ENCODE measurements around the gene OTOG.

OTOG gene

DNA sequence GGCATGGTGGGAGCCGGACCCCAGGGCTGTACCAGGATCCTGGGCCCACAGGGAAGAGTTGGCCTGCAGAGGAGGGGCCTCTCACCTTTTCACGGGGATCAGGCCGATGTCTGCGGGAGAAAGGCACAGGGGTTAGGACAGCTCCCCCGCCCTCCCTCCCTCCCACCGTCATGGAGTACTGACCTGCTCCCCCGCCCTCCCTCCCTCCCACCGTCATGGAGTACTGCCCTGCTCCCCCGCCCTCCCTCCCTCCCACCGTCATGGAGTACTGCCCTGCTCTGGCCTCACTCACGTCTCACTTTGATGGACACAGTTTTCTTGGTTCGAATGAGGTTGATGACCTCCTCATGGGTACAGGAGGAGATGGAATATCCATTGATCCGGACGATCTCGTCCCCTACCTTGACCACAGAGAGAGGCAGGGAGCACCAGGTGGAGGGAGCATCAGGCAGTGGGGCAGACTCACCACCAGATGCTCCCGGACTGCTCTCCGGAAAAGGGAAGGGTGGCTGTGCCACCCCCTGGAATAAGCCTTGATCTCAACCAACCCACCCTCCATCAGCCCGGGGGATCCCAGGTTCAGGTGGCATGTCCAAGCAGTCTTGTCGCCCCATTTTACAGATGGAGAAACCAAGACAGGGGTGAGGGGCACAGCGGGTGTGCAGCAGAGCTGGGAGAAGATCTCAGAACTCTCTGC lies 20.0 kb upstream of the OTOG start:
- DNase-seq (ENCODE audit: low read depth) = no peak
- no peak overlapping the region for H3K4me3 ChIP-seq (ENCODE audit: low read length)
- no peak for TF ChIP-seq CTCF (IDR thresholded peaks at IDR 0.05; ENCODE audit: insufficient read depth, low read depth, low read length, missing control alignments)

GRCh38 chr11:17527628-17527995 lies 19.4 kb upstream of the OTOG start:
- no peak for TF ChIP-seq CTCF (IDR thresholded peaks at IDR 0.05; ENCODE audit: insufficient read depth, low read depth, low read length, missing control alignments)
- DNase-seq (ENCODE audit: low read depth) = no peak
- H3K4me3 ChIP-seq (ENCODE audit: low read length) = no peak overlapping the region

- peak; percentile 75 for TF ChIP-seq CTCF (IDR thresholded peaks at IDR 0.05; ENCODE audit: insufficient read depth, low read depth, low read length, missing control alignments)
- no peak overlapping the region for H3K4me3 ChIP-seq (ENCODE audit: low read length)
- peak; percentile 49 for DNase-seq (ENCODE audit: low read depth)
Measured at GRCh38 chr11:17528181-17528691, 18.8 kb upstream of the OTOG start.

GRCh38 chr11:17528906-17529843 lies 17.9 kb upstream of the OTOG start:
- TF ChIP-seq CTCF (IDR thresholded peaks at IDR 0.05; ENCODE audit: insufficient read depth, low read depth, low read length, missing control alignments) = no peak
- H3K4me3 ChIP-seq (ENCODE audit: low read length) = no peak overlapping the region
- DNase-seq (ENCODE audit: low read depth) = no peak

GRCh38 chr11:17529844-17530185 lies 17.2 kb upstream of the OTOG start:
- no peak overlapping the region for H3K4me3 ChIP-seq (ENCODE audit: low read length)
- no peak for DNase-seq (ENCODE audit: low read depth)
- TF ChIP-seq CTCF (IDR thresholded peaks at IDR 0.05; ENCODE audit: insufficient read depth, low read depth, low read length, missing control alignments) = no peak

DNA sequence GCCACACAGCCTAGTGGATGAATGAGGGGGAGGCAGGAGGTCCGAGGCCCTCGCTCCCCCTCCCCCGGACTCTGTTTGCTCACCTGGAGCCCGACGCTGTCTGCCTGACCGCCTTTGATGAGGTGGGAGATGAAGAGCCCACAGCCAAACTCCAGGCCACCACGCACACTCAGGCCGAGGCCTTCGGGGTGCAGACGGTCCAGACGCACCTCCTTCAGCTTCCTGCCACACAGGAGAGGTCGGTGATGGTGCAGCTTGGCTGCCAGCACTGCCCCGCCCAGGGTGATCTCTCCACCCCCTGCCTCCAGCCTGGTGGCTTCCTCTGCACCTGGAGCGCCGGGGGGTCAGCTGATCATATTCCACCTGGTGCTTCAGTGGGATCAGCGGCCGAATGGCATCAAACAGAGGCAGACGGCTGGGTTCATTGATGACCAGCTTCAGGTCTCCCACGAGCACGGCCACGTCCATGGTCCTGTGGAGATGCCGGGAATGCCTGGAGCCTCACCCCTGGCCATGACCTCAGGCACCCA lies 15.9 kb upstream of the OTOG start:
- no peak for DNase-seq (ENCODE audit: low read depth)
- H3K4me3 ChIP-seq (ENCODE audit: low read length) = no peak overlapping the region
- TF ChIP-seq CTCF (IDR thresholded peaks at IDR 0.05; ENCODE audit: insufficient read depth, low read depth, low read length, missing control alignments) = no peak
